Measurements from ENCODE around the gene OR10C1.

The OR10C1 gene

GRCh38 chr6:29465801-29466200, 26.7 kb downstream of the OR10C1 start:
- TF ChIP-seq MYC (IDR thresholded peaks at IDR 0.05; ENCODE audit: low read depth, low read length) = no peak
- no peak for TF ChIP-seq MAX (IDR thresholded peaks at IDR 0.05; ENCODE audit: low read depth, low read length)
- TF ChIP-seq POLR2A (IDR thresholded peaks at IDR 0.05; ENCODE audit: extremely low read depth, insufficient read length) = no peak
- no peak for TF ChIP-seq CTCF (IDR thresholded peaks at IDR 0.05; ENCODE audit: low read depth, low read length)
- no peak overlapping the region for H3K4me3 ChIP-seq (ENCODE audit: low read depth, low read length)

GRCh38 chr6:29466241-29466640, 27.1 kb downstream of the OR10C1 start:
- TF ChIP-seq POLR2A (IDR thresholded peaks at IDR 0.05; ENCODE audit: extremely low read depth, insufficient read length) (no peak), MYC (IDR thresholded peaks at IDR 0.05; ENCODE audit: low read depth, low read length) (no peak), MAX (IDR thresholded peaks at IDR 0.05; ENCODE audit: low read depth, low read length) (no peak), CTCF (IDR thresholded peaks at IDR 0.05; ENCODE audit: low read depth, low read length) (no peak)
- no peak for DNase-seq (ENCODE audit: low read depth)
- H3K4me3 ChIP-seq (ENCODE audit: low read depth, low read length) = no peak overlapping the region

More at GRCh38 chr6:29465801-29466200, 26.7 kb downstream of the OR10C1 start:
- no peak for DNase-seq (ENCODE audit: low read depth)

- H3K4me3 ChIP-seq (ENCODE audit: low read depth, low read length) = no peak overlapping the region
- TF ChIP-seq CTCF (IDR thresholded peaks at IDR 0.05; ENCODE audit: low read depth, low read length) (no peak), MAX (IDR thresholded peaks at IDR 0.05; ENCODE audit: low read depth, low read length) (no peak), MYC (IDR thresholded peaks at IDR 0.05; ENCODE audit: low read depth, low read length) (no peak), POLR2A (IDR thresholded peaks at IDR 0.05; ENCODE audit: extremely low read depth, insufficient read length) (no peak)
- no peak for DNase-seq (ENCODE audit: low read depth)
Observed at GRCh38 chr6:29474996-29475395, 35.9 kb downstream of the OR10C1 start.

- no peak for TF ChIP-seq CTCF (IDR thresholded peaks at IDR 0.05; ENCODE audit: low read depth, low read length)
- no peak for TF ChIP-seq MAX (IDR thresholded peaks at IDR 0.05; ENCODE audit: low read depth, low read length)
- TF ChIP-seq POLR2A (IDR thresholded peaks at IDR 0.05; ENCODE audit: extremely low read depth, insufficient read length) = no peak
- no peak for TF ChIP-seq MYC (IDR thresholded peaks at IDR 0.05; ENCODE audit: low read depth, low read length)
- DNase-seq (ENCODE audit: low read depth) = no peak
- no peak overlapping the region for H3K4me3 ChIP-seq (ENCODE audit: low read depth, low read length)
Observed at GRCh38 chr6:29477923-29478450, 38.9 kb downstream of the OR10C1 start.

GRCh38 chr6:29478740-29479139, 39.6 kb downstream of the OR10C1 start:
- TF ChIP-seq POLR2A (IDR thresholded peaks at IDR 0.05; ENCODE audit: extremely low read depth, insufficient read length) (no peak), MYC (IDR thresholded peaks at IDR 0.05; ENCODE audit: low read depth, low read length) (no peak), MAX (IDR thresholded peaks at IDR 0.05; ENCODE audit: low read depth, low read length) (no peak)
- no peak overlapping the region for H3K4me3 ChIP-seq (ENCODE audit: low read depth, low read length)
- DNase-seq (ENCODE audit: low read depth) = no peak

- no peak overlapping the region for H3K4me3 ChIP-seq (ENCODE audit: low read depth, low read length)
- DNase-seq (ENCODE audit: low read depth) = no peak
- no peak for TF ChIP-seq POLR2A (IDR thresholded peaks at IDR 0.05; ENCODE audit: extremely low read depth, insufficient read length)
- no peak for TF ChIP-seq MAX (IDR thresholded peaks at IDR 0.05; ENCODE audit: low read depth, low read length)
- TF ChIP-seq CTCF (IDR thresholded peaks at IDR 0.05; ENCODE audit: low read depth, low read length) = no peak
- TF ChIP-seq MYC (IDR thresholded peaks at IDR 0.05; ENCODE audit: low read depth, low read length) = no peak
Observed at GRCh38 chr6:29479560-29479959, 40.5 kb downstream of the OR10C1 start.

All from NB4 (cell line).